ENCODE results near the gene REX1BD.

GRCh38 chr19:18542941-18543813 lies 45.4 kb upstream of the REX1BD start, which contains the start of gene FKBP8:
- TF ChIP-seq EZH2 (IDR thresholded peaks at IDR 0.05; ENCODE audit: borderline replicate concordance, low read depth, low read length, severe bottlenecking) (no peak), CTCF (IDR thresholded peaks at IDR 0.05; ENCODE audit: borderline replicate concordance, extremely low read depth, low read length, poor library complexity, severe bottlenecking) (no peak)
